ENCODE data around the gene CAD. TPM values are rescaled to one million over a fixed set of nuclear protein-coding genes. Genes with fewer than 3 reads are reported as not detected.

Gene CAD
- total and polyA plus RNA-seq, 2 donors (not counting 1 experiment from before 2014, with no cell fraction given): 35.6 to 48.5 TPM

- no peaks in the 10 kb centered on the region for H3K27me3 ChIP-seq (replicated peaks in 1 of 4; ENCODE audit: control extremely low read depth in 1 of 4, control insufficient read depth in 3 of 4, insufficient read depth in 4 of 4, low read length in 3 of 4)
- CTCF ChIA-PET: no interaction called here
- H3K9ac ChIP-seq (ENCODE audit: low read length): no peak overlapping the region
- POLR2A ChIA-PET: interaction anchor here (0.6 kb wide), 1 partner anchor 106 kb away, joined by 14 read pairs; no protein-coding TSS in a partner anchor
- no peak for DNase-seq
- Mint-ChIP-seq H3K27ac (no peak overlapping the region), H3K9me3 (ENCODE audit: insufficient read depth) (no peaks in the 10 kb centered on the region), H3K4me1 (peaks cover 3% of the 10 kb centered on the region), H3K27me3 (no peaks in the 10 kb centered on the region), H3K4me3 (no peak overlapping the region)
- H3K9me3 ChIP-seq (ENCODE audit: control extremely low read depth in 1 of 3, control insufficient read depth in 2 of 3, insufficient read depth in 1 of 3, low read length in 2 of 3): no peaks in the 10 kb centered on the region
- H3K79me2 ChIP-seq (ENCODE audit: control insufficient read depth, insufficient read depth, low read length): no peaks in the 10 kb centered on the region
- intact Hi-C loops (cut with micrococcal nuclease): no loop called here
- no peak overlapping the region for H3K4me2 ChIP-seq (replicated peaks; ENCODE audit: low read depth, low read length, poor library complexity, severe bottlenecking)
- no peak for ATAC-seq (ENCODE audit: low read depth)
- no peak overlapping the region for H2AFZ ChIP-seq (ENCODE audit: insufficient read depth, low read depth, low read length, poor library complexity, severe bottlenecking)
- peaks cover 0 to 55% of the 10 kb centered on the region in 2 experiments for H3K36me3 ChIP-seq (replicated peaks in 1 of 2; ENCODE audit: control extremely low read depth in 1 of 2, control insufficient read depth in 1 of 2, extremely low read depth in 1 of 2, insufficient read depth in 2 of 2, low read length in 1 of 2)
- no peak for TF ChIP-seq EZH2 (IDR thresholded peaks at IDR 0.05; ENCODE audit: borderline replicate concordance, insufficient read depth, low read depth, low read length, poor library complexity, severe bottlenecking)
- TF ChIP-seq, protein P1, sequence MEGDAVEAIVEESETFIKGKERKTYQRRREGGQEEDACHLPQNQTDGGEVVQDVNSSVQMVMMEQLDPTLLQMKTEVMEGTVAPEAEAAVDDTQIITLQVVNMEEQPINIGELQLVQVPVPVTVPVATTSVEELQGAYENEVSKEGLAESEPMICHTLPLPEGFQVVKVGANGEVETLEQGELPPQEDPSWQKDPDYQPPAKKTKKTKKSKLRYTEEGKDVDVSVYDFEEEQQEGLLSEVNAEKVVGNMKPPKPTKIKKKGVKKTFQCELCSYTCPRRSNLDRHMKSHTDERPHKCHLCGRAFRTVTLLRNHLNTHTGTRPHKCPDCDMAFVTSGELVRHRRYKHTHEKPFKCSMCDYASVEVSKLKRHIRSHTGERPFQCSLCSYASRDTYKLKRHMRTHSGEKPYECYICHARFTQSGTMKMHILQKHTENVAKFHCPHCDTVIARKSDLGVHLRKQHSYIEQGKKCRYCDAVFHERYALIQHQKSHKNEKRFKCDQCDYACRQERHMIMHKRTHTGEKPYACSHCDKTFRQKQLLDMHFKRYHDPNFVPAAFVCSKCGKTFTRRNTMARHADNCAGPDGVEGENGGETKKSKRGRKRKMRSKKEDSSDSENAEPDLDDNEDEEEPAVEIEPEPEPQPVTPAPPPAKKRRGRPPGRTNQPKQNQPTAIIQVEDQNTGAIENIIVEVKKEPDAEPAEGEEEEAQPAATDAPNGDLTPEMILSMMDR (IDR thresholded peaks at IDR 0.05): no peak
- H3K4me3 ChIP-seq (ENCODE audit: control extremely low read depth in 1 of 5, extremely low read depth in 1 of 5, insufficient read depth in 1 of 5, low read depth in 2 of 5, low read length in 4 of 5): no peak overlapping the region
- no peaks in the 10 kb centered on the region for H3K4me1 ChIP-seq (ENCODE audit: control insufficient read depth in 2 of 2, insufficient read depth in 2 of 2, low read length in 2 of 2)
- H3K27ac ChIP-seq (ENCODE audit: low read length in 2 of 2): no peak overlapping the region
- no peaks in the 10 kb centered on the region for H4K20me1 ChIP-seq (ENCODE audit: control insufficient read depth, insufficient read depth, low read length, poor library complexity, severe bottlenecking)
- 97% methylated on average over 8 of the region's 8 CpGs for WGBS (ENCODE audit: insufficient coverage)
Observed at GRCh38 chr2:27205206-27205605, 12.0 kb upstream of the CAD start.

GRCh38 chr2:27206346-27206745 is 10.8 kb upstream of the CAD start:
- peaks cover 4 to 5% of the 10 kb centered on the region in 2 donors for H3K4me1 ChIP-seq (ENCODE audit: control insufficient read depth in 2 of 2, insufficient read depth in 2 of 2, low read length in 2 of 2)
- H3K4me2 ChIP-seq (replicated peaks; ENCODE audit: low read depth, low read length, poor library complexity, severe bottlenecking): no peak overlapping the region
- no peak for ATAC-seq (ENCODE audit: low read depth)
- H3K9ac ChIP-seq (ENCODE audit: low read length): no peak overlapping the region
- TF ChIP-seq EZH2 (IDR thresholded peaks at IDR 0.05; ENCODE audit: borderline replicate concordance, insufficient read depth, low read depth, low read length, poor library complexity, severe bottlenecking): no peak
- TF ChIP-seq, protein P1 (IDR thresholded peaks at IDR 0.05): no peak
- ChIA-PET CTCF (no interaction called here), POLR2A (no interaction called here)
- intact Hi-C loops (cut with micrococcal nuclease): no loop called here
- Mint-ChIP-seq H3K4me3 (no peak overlapping the region), H3K4me1 (peaks cover 8% of the 10 kb centered on the region), H3K27ac (no peak overlapping the region), H3K27me3 (no peaks in the 10 kb centered on the region), H3K9me3 (ENCODE audit: insufficient read depth) (no peaks in the 10 kb centered on the region)
- no peak overlapping the region for H3K4me3 ChIP-seq (ENCODE audit: control extremely low read depth in 1 of 5, extremely low read depth in 1 of 5, insufficient read depth in 1 of 5, low read depth in 2 of 5, low read length in 4 of 5)
- H4K20me1 ChIP-seq (ENCODE audit: control insufficient read depth, insufficient read depth, low read length, poor library complexity, severe bottlenecking): no peaks in the 10 kb centered on the region
- no peaks in the 10 kb centered on the region for H3K79me2 ChIP-seq (ENCODE audit: control insufficient read depth, insufficient read depth, low read length)
- H3K9me3 ChIP-seq (ENCODE audit: control extremely low read depth in 1 of 3, control insufficient read depth in 2 of 3, insufficient read depth in 1 of 3, low read length in 2 of 3): no peaks in the 10 kb centered on the region
- no peak for DNase-seq
- no peak overlapping the region for H3K27ac ChIP-seq (ENCODE audit: low read length in 2 of 2)
- H3K27me3 ChIP-seq (replicated peaks in 1 of 4; ENCODE audit: control extremely low read depth in 1 of 4, control insufficient read depth in 3 of 4, insufficient read depth in 4 of 4, low read length in 3 of 4): no peaks in the 10 kb centered on the region
- H3K36me3 ChIP-seq (replicated peaks in 1 of 2; ENCODE audit: control extremely low read depth in 1 of 2, control insufficient read depth in 1 of 2, extremely low read depth in 1 of 2, insufficient read depth in 2 of 2, low read length in 1 of 2): peaks cover 0 to 55% of the 10 kb centered on the region in 2 experiments
- H2AFZ ChIP-seq (ENCODE audit: insufficient read depth, low read depth, low read length, poor library complexity, severe bottlenecking): no peak overlapping the region
- WGBS (ENCODE audit: insufficient coverage): 100% methylated on average over 2 of the region's 6 CpGs

All from B cell (primary cell).